ENCODE data around the gene COQ4. TPM values are rescaled to one million over a fixed set of nuclear protein-coding genes. Genes with fewer than 3 reads are reported as not detected.

The COQ4 gene
- total RNA-seq, 1 donor from 2014 or later: 46.6 TPM

DNA sequence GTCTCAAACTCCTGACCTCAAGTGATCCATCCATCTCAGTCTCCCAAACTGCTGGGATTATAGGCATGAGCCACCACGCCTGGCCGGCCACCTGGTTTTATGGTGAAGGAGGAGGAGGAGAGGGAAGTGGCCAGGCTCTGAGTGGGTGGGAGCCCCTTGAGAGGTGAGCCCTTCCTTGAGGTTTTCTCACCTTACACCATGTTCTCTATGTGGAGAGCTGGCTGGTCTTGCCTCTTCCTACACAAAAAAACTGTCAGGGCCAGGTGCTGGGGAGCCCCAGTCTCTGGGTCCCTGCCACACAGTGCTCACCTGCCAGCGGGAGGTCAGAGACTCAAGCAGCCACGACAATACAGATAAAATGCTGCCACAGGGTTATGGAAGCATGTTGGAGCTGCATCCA is 28.5 kb upstream of the COQ4 start:
- H3K27ac Mint-ChIP-seq (ENCODE audit: unreplicated experiment): peak overlapping the region; percentile 25
- TF ChIP-seq CTCF (IDR thresholded peaks at IDR 0.05; ENCODE audit: unreplicated experiment): no peak
- no peaks in the 10 kb centered on the region for H3K4me1 Mint-ChIP-seq (ENCODE audit: unreplicated experiment)
- H3K9me3 Mint-ChIP-seq (ENCODE audit: unreplicated experiment): no peaks in the 10 kb centered on the region
- DNase-seq (ENCODE audit: low spot score): no peak
- H3K27me3 Mint-ChIP-seq (ENCODE audit: unreplicated experiment): peaks cover 2% of the 10 kb centered on the region
- H3K36me3 Mint-ChIP-seq (ENCODE audit: low read depth, unreplicated experiment): no peaks in the 10 kb centered on the region
- H3K4me3 Mint-ChIP-seq (ENCODE audit: unreplicated experiment): no peak overlapping the region

DNA sequence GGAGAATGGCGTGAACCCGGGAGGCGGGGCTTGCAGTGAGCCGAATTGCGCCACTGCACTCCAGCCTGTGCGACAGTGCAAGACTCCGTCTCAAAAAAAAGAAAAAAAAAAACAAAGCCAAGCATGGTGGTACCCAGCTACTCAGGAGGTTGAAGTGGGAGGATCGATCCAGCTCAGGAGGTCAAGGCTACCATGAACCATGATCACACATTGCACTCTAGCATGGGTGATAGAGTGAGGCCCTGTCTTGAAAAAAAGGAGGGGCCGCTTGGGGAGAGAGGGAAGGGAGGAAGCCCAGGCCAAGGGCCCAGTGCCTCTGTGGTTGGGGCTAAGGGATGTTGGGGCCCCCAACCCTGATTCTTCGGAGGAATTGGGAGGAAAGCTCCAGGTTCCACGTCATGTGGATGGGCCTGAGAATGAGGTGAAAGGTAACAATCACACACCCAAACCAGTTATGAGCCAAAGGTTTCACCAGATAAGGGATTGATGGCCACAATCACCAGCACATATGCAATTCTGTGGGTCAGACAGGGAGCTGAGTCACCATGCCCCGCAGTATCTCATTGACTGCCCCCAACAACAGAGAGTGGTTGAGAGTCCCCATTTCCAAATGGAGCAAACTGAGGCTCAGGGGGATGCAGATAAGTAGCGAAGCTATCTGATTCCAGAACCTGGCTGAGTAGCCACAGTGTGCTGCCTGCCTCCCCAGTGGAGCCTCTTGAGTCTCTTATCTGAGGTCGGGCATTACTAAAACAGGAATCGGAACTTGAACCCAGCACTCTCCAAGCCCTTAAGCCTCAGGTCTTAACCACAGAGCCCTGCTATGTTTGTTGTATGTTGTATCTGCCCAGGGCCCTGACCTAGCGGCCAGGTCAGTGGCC is 26.1 kb upstream of the COQ4 start:
- TF ChIP-seq CTCF (IDR thresholded peaks at IDR 0.05; ENCODE audit: unreplicated experiment): no peak
- no peak overlapping the region for H3K27ac Mint-ChIP-seq (ENCODE audit: unreplicated experiment)
- no peak for DNase-seq (ENCODE audit: low spot score)
- no peak overlapping the region for H3K4me3 Mint-ChIP-seq (ENCODE audit: unreplicated experiment)
- no peaks in the 10 kb centered on the region for H3K4me1 Mint-ChIP-seq (ENCODE audit: unreplicated experiment)
- no peaks in the 10 kb centered on the region for H3K9me3 Mint-ChIP-seq (ENCODE audit: unreplicated experiment)
- peaks cover 2% of the 10 kb centered on the region for H3K27me3 Mint-ChIP-seq (ENCODE audit: unreplicated experiment)
- H3K36me3 Mint-ChIP-seq (ENCODE audit: low read depth, unreplicated experiment): no peaks in the 10 kb centered on the region

- TF ChIP-seq CTCF (IDR thresholded peaks at IDR 0.05; ENCODE audit: unreplicated experiment): no peak
- Mint-ChIP-seq H3K27ac (ENCODE audit: unreplicated experiment) (no peak overlapping the region), H3K36me3 (ENCODE audit: low read depth, unreplicated experiment) (no peaks in the 10 kb centered on the region), H3K27me3 (ENCODE audit: unreplicated experiment) (peaks cover 2% of the 10 kb centered on the region), H3K9me3 (ENCODE audit: unreplicated experiment) (no peaks in the 10 kb centered on the region), H3K4me1 (ENCODE audit: unreplicated experiment) (no peaks in the 10 kb centered on the region), H3K4me3 (ENCODE audit: unreplicated experiment) (no peak overlapping the region)
- DNase-seq (ENCODE audit: low spot score): no peak
Measured at GRCh38 chr9:128297221-128297773, 25.3 kb upstream of the COQ4 start.

- Mint-ChIP-seq H3K9me3 (ENCODE audit: unreplicated experiment) (no peaks in the 10 kb centered on the region), H3K27ac (ENCODE audit: unreplicated experiment) (no peak overlapping the region)
Measured at GRCh38 chr9:128298535-128299482, 23.8 kb upstream of the COQ4 start.

More at GRCh38 chr9:128298535-128299482, 23.8 kb upstream of the COQ4 start:
- no peak for DNase-seq (ENCODE audit: low spot score)
- peaks cover under 1% of the 10 kb centered on the region for H3K27me3 Mint-ChIP-seq (ENCODE audit: unreplicated experiment)
- H3K4me3 Mint-ChIP-seq (ENCODE audit: unreplicated experiment): no peak overlapping the region
- no peaks in the 10 kb centered on the region for H3K4me1 Mint-ChIP-seq (ENCODE audit: unreplicated experiment)
- no peak for TF ChIP-seq CTCF (IDR thresholded peaks at IDR 0.05; ENCODE audit: unreplicated experiment)
- H3K36me3 Mint-ChIP-seq (ENCODE audit: low read depth, unreplicated experiment): no peaks in the 10 kb centered on the region
